HTR-8/SVneo (cell line): ENCODE data around the gene TCERG1L.

Experiments used
- DNase-seq: peaks from one replicate; pipeline ENCODE4 v3.0.0; 2011; ENCODE audit warnings: low spot score, mixed read lengths; ENCODE audit not compliant: insufficient read length
- FAIRE-seq: peaks from 2 replicates; lab custom pipeline; 2011; peaks lifted over from hg19 to GRCh38; lab: Jason Lieb, UNC

The TCERG1L gene

GRCh38 chr10:131213741-131214505 is 97.6 kb downstream of the TCERG1L start:
- no peak for FAIRE-seq
- no peak for DNase-seq

- no peak for FAIRE-seq
- DNase-seq: no peak
Observed at GRCh38 chr10:131212763-131213325, 98.7 kb downstream of the TCERG1L start.

GRCh38 chr10:131211965-131212619 is 99.4 kb downstream of the TCERG1L start:
- DNase-seq: no peak
- no peak for FAIRE-seq

GRCh38 chr10:131211559-131211958 is 100.0 kb downstream of the TCERG1L start:
- DNase-seq: no peak
- FAIRE-seq: no peak

- no peak for DNase-seq
- FAIRE-seq: no peak
Observed at GRCh38 chr10:131211146-131211545, 100.4 kb downstream of the TCERG1L start.

GRCh38 chr10:131210181-131210580 is 101.3 kb downstream of the TCERG1L start:
- FAIRE-seq: no peak
- DNase-seq: no peak

- DNase-seq: no peak
- no peak for FAIRE-seq
Observed at GRCh38 chr10:131207584-131208532, 103.7 kb downstream of the TCERG1L start.

GRCh38 chr10:131207176-131207575 is 104.3 kb downstream of the TCERG1L start:
- no peak for DNase-seq
- no peak for FAIRE-seq

- DNase-seq (no peak), FAIRE-seq (no peak)
Observed at GRCh38 chr10:131206111-131206995, 105.2 kb downstream of the TCERG1L start.

GRCh38 chr10:131205556-131205955 is 106.0 kb downstream of the TCERG1L start:
- DNase-seq: no peak
- FAIRE-seq: no peak

GRCh38 chr10:131204406-131205152 is 106.9 kb downstream of the TCERG1L start:
- FAIRE-seq (no peak), DNase-seq (no peak)

- no peak for FAIRE-seq
- DNase-seq: no peak
Observed at GRCh38 chr10:131203456-131204357, 107.8 kb downstream of the TCERG1L start.

GRCh38 chr10:131202990-131203389 is 108.5 kb downstream of the TCERG1L start:
- no peak for FAIRE-seq
- DNase-seq: no peak

- no peak for DNase-seq
- FAIRE-seq: no peak
Observed at GRCh38 chr10:131201741-131202515, 109.6 kb downstream of the TCERG1L start.

GRCh38 chr10:131200856-131201470 is 110.6 kb downstream of the TCERG1L start:
- DNase-seq: no peak
- FAIRE-seq: no peak

GRCh38 chr10:131199646-131200045 is 111.9 kb downstream of the TCERG1L start:
- DNase-seq (no peak), FAIRE-seq (no peak)

GRCh38 chr10:131198843-131199242 is 112.7 kb downstream of the TCERG1L start:
- DNase-seq (no peak), FAIRE-seq (no peak)
